Gastrocnemius medialis (tissue), 4 donors: ENCODE measurements around the gene KCTD19. TPM values are rescaled to one million over a fixed set of nuclear protein-coding genes. Genes with fewer than 3 reads are reported as not detected.

Source experiments
- ATAC-seq, 2 donors: fragments of 150-250 bp; one replicate each; pipeline ENCODE4 v1.9.1; 2016
- DNase-seq, 2 donors: peaks; one replicate each; pipeline ENCODE4 v3.0.0-alpha.2; 2019
- H3K27ac ChIP-seq, 4 donors: fragments of 200-600 bp; sonication (generic); 1 replicate in 1 of 4; 2 replicates in 3 of 4; pipeline ENCODE4 v1.5.1; 2016 to 2018; ENCODE audit warnings: mild to moderate bottlenecking in 2 of 4, moderate library complexity in 1 of 4
- H3K27me3 ChIP-seq, 3 donors: fragments of 200-600 bp; sonication (generic) in 2 of 3; 1 replicate in 1 of 3; 2 replicates in 2 of 3; pipeline versions ENCODE4 v1.5.1 to v1.6.0; 2016 to 2019; ENCODE audit warnings: mild to moderate bottlenecking in 1 of 3, moderate library complexity in 1 of 3
- H3K36me3 ChIP-seq, 2 donors: fragments of 200-600 bp; sonication (generic) in 1 of 2; one replicate each; pipeline ENCODE4 v1.5.1; 2017 to 2018
- H3K4me1 ChIP-seq, 2 donors: fragments of 200-600 bp; sonication (generic) in 1 of 2; one replicate each; pipeline ENCODE4 v1.5.1; 2016 to 2017; ENCODE audit warnings: mild to moderate bottlenecking in 2 of 2
- H3K4me3 ChIP-seq, 4 donors: fragments of 200-600 bp; sonication (generic) in 3 of 4; 1 replicate in 1 of 4; 2 replicates in 3 of 4; pipeline ENCODE4 v1.5.1; 2016 to 2019; ENCODE audit warnings: mild to moderate bottlenecking in 2 of 4
- H3K9me3 ChIP-seq, 3 donors: fragments of 200-600 bp; sonication (generic) in 2 of 3; 1 replicate in 1 of 3; 2 replicates in 2 of 3; pipeline ENCODE4 v1.5.1; 2016 to 2019
- POLR2A ChIP-seq, 2 donors: fragments of 450-650 bp; IDR thresholded peaks; one replicate each; pipeline ENCODE4 v1.6.1; 2017; ENCODE audit warnings: antibody characterized with exemption in 2 of 2, mild to moderate bottlenecking in 2 of 2, moderate library complexity in 2 of 2
- in situ Hi-C, 4 donors: fragments of 200-750 bp; cut with MboI; loops; one replicate each; pipeline versions ENCODE4 v1.15.0 to v1.8.0; 2017; ENCODE audit warnings: low sequenced_read_pairs in 4 of 4
- intact Hi-C: fragments of 100-400 bp; cut with DNase I; formaldehyde crosslinking; loops from one replicate; pipeline ENCODE4 v1.15.1; 2023; ENCODE audit warnings: low total_unique reads
- total RNA-seq, 4 donors: library from RNA; depleted of rRNA; stranded (reverse); fragments of >200 nt; gene quantifications; one replicate each; pipeline versions ENCODE4 v1.1.0 to v1.2.3, GENCODE V29; 2016
- TF ChIP-seq, protein P1 (sequence below), 5 experiments: fragments of 450-650 bp in 3 of 5; fragments of 200-600 bp in 2 of 5; sonication (generic) in 2 of 5; IDR thresholded peaks in 4 of 5; conservative IDR thresholded peaks in 1 of 5; 1 replicate in 4 of 5; 2 replicates in 1 of 5; pipeline ENCODE4 v1.5.1; 2016 to 2019; ENCODE audit warnings: antibody characterized with exemption in 5 of 5, mild to moderate bottlenecking in 3 of 5, moderate library complexity in 3 of 5

KCTD19 gene
- total RNA-seq, 4 donors from 2014 or later = not detected

DNA sequence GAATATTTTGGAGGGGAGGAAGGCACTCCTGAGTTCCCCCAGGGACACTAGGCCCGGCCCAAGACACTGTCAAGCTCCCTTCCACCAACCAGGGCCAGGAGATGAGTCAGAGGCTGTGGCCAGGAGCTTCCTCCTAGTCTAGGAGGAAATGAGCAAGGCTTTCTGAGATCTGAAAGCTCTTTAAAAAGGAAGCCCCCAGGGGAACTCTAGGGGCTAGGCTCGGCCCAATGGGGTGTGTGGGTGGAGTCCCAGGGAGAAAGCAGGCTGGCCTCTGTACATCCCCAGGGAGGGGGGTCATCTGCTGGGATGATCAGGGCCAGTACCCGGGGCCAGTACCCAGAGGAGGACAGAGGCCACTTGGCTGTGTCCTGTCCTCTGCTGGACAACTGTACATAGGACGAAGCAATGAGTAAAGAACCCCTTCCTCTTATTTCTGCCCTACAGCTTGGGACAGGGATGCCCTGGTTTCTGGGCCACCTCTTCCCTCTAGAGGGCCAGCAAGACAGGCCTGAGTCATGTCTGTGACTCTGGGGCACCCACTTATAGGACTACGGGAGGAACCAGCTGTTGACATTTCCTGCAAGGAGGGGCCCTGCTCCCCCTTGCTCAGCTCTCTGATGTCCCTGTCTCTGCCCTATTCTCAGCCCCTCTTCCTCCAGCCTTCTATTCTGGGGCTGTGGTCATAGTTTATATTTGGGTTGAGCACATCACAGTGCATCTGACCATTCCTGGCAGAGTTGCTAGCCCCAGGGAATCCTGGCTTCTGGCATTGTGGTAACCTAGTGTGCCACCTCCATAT is 82.0 kb downstream of the KCTD19 start:
- Histone ChIP-seq H3K4me3 (peak overlapping the region in 3 of 4 donors; percentile 87 to 93 (median 92)), H3K9me3 (no peaks in the 10 kb centered on the region), H3K27me3 (no peaks in the 10 kb centered on the region), H3K36me3 (peaks cover 0 to 2% of the 10 kb centered on the region in 2 donors), H3K4me1 (peaks cover 79 to 80% of the 10 kb centered on the region in 2 donors), H3K27ac (peak overlapping the region; percentile 94 to 99 (median 98))
- ATAC-seq (peak; percentile 54 to 55), DNase-seq (peak; percentile 86 to 93)
- in situ Hi-C loops (no loop called here), intact Hi-C loops (loop anchor here (5.0 kb wide), 4 partner anchors 72 to 828 kb away; partner anchors contain the start of genes HSF4 and NOL3)
- TF ChIP-seq POLR2A (IDR thresholded peaks at IDR 0.05) = peak; percentile 74 to 85
- TF ChIP-seq, protein P1, sequence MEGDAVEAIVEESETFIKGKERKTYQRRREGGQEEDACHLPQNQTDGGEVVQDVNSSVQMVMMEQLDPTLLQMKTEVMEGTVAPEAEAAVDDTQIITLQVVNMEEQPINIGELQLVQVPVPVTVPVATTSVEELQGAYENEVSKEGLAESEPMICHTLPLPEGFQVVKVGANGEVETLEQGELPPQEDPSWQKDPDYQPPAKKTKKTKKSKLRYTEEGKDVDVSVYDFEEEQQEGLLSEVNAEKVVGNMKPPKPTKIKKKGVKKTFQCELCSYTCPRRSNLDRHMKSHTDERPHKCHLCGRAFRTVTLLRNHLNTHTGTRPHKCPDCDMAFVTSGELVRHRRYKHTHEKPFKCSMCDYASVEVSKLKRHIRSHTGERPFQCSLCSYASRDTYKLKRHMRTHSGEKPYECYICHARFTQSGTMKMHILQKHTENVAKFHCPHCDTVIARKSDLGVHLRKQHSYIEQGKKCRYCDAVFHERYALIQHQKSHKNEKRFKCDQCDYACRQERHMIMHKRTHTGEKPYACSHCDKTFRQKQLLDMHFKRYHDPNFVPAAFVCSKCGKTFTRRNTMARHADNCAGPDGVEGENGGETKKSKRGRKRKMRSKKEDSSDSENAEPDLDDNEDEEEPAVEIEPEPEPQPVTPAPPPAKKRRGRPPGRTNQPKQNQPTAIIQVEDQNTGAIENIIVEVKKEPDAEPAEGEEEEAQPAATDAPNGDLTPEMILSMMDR (IDR thresholded peaks at IDR 0.05 in 4 of 5, conservative IDR thresholded peaks at IDR 0.05 in 1 of 5) = peak in 1 of 5 experiments; percentile 24

DNA sequence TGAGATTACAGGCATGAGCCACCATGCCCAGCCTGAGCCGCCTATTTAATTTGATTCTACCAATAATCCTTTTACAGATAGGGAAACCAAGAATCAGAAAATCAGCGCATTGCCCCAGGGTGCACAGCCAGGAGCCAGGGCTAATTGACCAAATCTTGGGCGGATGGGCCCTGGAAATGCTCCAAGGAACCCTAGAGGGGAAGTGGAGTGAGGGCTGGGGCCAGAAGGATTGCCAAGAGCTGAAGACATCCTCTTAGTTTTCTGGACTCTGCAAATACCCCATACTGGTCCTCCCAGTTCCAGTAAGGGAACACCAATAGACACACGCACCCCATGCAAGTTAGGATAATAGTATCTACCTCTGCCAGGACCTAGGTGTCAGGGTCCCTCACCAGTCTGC is 83.1 kb downstream of the KCTD19 start:
- H3K36me3 ChIP-seq = peaks cover 0 to 13% of the 10 kb centered on the region in 2 donors
- peak overlapping the region; percentile 94 to 99 (median 98) for H3K27ac ChIP-seq
- H3K9me3 ChIP-seq = no peaks in the 10 kb centered on the region
- intact Hi-C loops (loop anchor here (5.0 kb wide), 1 partner anchor 71 kb away; the partner anchor contains the start of gene NOL3), in situ Hi-C loops (no loop called here)
- H3K4me3 ChIP-seq = peak overlapping the region in 3 of 4 donors; percentile 8 to 93 (median 17)
- ATAC-seq = no peak
- DNase-seq = peak in 1 of 2 donors; percentile 53
- H3K27me3 ChIP-seq = no peaks in the 10 kb centered on the region
- peaks cover 83 to 84% of the 10 kb centered on the region in 2 donors for H3K4me1 ChIP-seq
- TF ChIP-seq, protein P1 (IDR thresholded peaks at IDR 0.05 in 4 of 5, conservative IDR thresholded peaks at IDR 0.05 in 1 of 5) = no peak
- TF ChIP-seq POLR2A (IDR thresholded peaks at IDR 0.05) = no peak

DNA sequence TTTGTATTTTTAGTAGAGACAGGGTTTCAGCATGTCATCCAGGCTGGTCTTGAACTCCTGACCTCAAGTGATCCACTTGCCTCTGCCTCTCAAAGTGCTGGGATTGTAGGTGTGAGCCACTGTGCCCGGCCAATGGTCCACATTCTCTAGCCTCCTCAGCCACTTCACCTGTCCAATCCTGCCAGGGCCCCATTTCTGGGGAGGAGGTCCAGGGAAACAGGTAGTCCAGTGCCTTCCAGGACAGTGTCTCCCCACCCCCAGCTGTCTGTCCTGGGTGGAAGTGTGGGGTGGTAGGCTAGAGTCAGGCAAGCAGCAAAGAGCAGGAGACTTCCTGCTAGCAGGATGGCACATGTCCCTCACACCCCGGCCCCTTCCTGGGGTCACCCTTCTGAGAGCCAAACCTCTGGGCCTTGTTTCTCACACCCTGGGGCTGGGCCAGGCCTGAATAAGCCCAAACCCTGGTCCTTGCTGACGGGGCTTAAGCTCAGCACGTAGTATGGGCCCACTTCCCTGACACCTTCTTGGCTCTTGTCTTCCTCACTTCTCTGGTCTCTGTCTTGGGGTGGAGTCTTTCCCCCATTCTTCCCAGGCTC is 84.3 kb downstream of the KCTD19 start:
- Histone ChIP-seq H3K4me3 (no peak overlapping the region), H3K4me1 (peaks cover 77 to 78% of the 10 kb centered on the region in 2 donors), H3K27me3 (no peaks in the 10 kb centered on the region), H3K27ac (peak overlapping the region; percentile 94 to 99 (median 98)), H3K9me3 (no peaks in the 10 kb centered on the region), H3K36me3 (peaks cover 0 to 25% of the 10 kb centered on the region in 2 donors)
- ATAC-seq (no peak), DNase-seq (no peak)
- in situ Hi-C loops (no loop called here), intact Hi-C loops (loop anchor here (5.0 kb wide), 1 partner anchor 70 kb away; the partner anchor contains the start of gene NOL3)
- TF ChIP-seq, protein P1 (IDR thresholded peaks at IDR 0.05 in 4 of 5, conservative IDR thresholded peaks at IDR 0.05 in 1 of 5) = no peak
- TF ChIP-seq POLR2A (IDR thresholded peaks at IDR 0.05) = no peak

DNA sequence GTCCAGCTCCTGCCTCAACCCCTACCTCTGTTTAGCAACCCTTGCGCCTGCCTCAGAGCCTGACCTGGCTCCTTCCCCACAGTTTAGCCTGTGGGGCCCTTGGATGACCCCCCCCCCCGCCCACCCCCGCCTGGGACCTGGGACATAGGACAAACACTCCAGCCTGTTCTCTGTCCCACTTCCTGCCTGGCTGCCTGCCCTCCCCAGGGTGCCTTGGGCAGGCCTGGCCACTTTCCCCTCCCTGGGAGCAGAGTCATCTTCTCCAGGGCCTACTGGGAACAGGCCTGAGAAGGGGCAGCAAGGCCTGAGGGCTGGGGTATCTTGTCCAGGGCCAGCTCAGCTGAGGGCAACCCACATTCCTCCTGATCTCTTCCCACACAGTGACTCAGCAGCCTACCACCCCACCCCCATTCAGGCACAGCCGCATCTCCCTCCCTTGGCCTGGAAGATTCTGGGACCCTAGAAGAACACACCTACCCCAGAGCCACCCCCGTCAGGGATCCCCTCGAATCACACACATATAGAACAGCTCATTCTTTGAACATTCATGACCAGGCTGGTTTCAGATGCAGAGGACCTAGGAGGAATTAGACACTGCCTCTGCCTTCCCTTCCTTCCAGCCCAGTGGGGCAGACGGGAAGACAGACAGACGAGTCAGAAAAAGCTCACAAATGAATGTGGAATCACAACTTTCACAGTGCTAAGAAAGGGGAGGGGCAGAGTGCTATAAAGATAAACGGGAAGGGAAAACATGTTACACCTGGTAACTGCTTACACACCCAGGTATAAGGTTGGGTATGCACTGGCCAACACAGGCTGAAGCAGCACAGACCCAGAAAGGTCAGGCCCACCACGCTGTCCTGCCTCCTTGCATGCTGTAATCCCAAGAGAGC is 85.3 kb downstream of the KCTD19 start:
- Histone ChIP-seq H3K4me1 (peaks cover 77 to 78% of the 10 kb centered on the region in 2 donors), H3K27me3 (no peaks in the 10 kb centered on the region), H3K36me3 (peaks cover 0 to 35% of the 10 kb centered on the region in 2 donors), H3K4me3 (peak overlapping the region in 3 of 4 donors; percentile 2 to 18 (median 15)), H3K27ac (peak overlapping the region; percentile 94 to 99 (median 98)), H3K9me3 (no peaks in the 10 kb centered on the region)
- in situ Hi-C loops = no loop called here
- TF ChIP-seq, protein P1 (IDR thresholded peaks at IDR 0.05 in 4 of 5, conservative IDR thresholded peaks at IDR 0.05 in 1 of 5) = no peak
- peak; percentile 24 to 55 for TF ChIP-seq POLR2A (IDR thresholded peaks at IDR 0.05)
- ATAC-seq (peak; percentile 30 to 37), DNase-seq (peak; percentile 82 to 95)
- intact Hi-C loops = loop anchor here (5.0 kb wide), 1 partner anchor 69 kb away; the partner anchor contains the start of gene NOL3
